H1 (cell line): ENCODE results near the gene XRRA1. TPM values are rescaled to one million over a fixed set of nuclear protein-coding genes. Genes with fewer than 3 reads are reported as not detected.
A peak's percentile ranks its signal among the peaks of the same experiment; 100 is the strongest.

ENCODE experiments used
- CBX8 ChIP-seq: fragments of 300-800, 300-1000 bp; sonication (generic); IDR thresholded peaks from 2 replicates; pipeline ENCODE4 v1.7.1; 2016; ENCODE audit warnings: low read depth, low read length, borderline replicate concordance
- CHD1 ChIP-seq: IDR thresholded peaks from 2 replicates; pipeline ENCODE4 v1.6.1; 2012; ENCODE audit warnings: low read depth, low read length, improper control_type of control experiment
- CHD7 ChIP-seq: fragments of 300-600 bp; sonication (generic); IDR thresholded peaks from 2 replicates; pipeline ENCODE4 v1.7.1; 2012; ENCODE audit warnings: low read length, moderate library complexity, mild to moderate bottlenecking, inconsistent platforms; ENCODE audit not compliant: insufficient replicate concordance
- EGR1 ChIP-seq: IDR thresholded peaks from 2 replicates; pipeline ENCODE4 v1.6.1; 2011; ENCODE audit warnings: low read depth, low read length, borderline replicate concordance
- JUN ChIP-seq: IDR thresholded peaks from 2 replicates; pipeline ENCODE4 v1.6.1; 2011; ENCODE audit warnings: low read depth, mild to moderate bottlenecking, improper control_type of control experiment, low read length
- JUND ChIP-seq: IDR thresholded peaks from 2 replicates; pipeline ENCODE4 v1.6.1; 2011; ENCODE audit warnings: mild to moderate bottlenecking, improper control_type of control experiment, low read length
- MAFK ChIP-seq: IDR thresholded peaks from 2 replicates; pipeline ENCODE4 v1.6.1; 2012; ENCODE audit warnings: low read depth, mild to moderate bottlenecking, improper control_type of control experiment, low read length
- RFX5 ChIP-seq: IDR thresholded peaks from 2 replicates; pipeline ENCODE4 v1.6.1; 2011; ENCODE audit warnings: low read depth, low read length, improper control_type of control experiment, borderline replicate concordance
- RXRA ChIP-seq: IDR thresholded peaks from 2 replicates; pipeline ENCODE4 v1.6.1; 2011; ENCODE audit warnings: low read depth, mild to moderate bottlenecking, low read length, moderate library complexity; ENCODE audit not compliant: insufficient read depth
- polyA plus RNA-seq, 7 experiments: library from polyadenylated mRNA; depleted of rRNA in 3 of 7; stranded (reverse) in 5 of 7; unstranded in 2 of 7; fragments of >200 nt in 5 of 7; fragments of 200-250 nt in 2 of 7; gene quantifications; 1 replicate in 5 of 7; 2 replicates in 1 of 7; 4 replicates in 1 of 7; pipeline versions ENCODE4 v1.2.1 to v1.2.3, GENCODE V29; 2011 to 2013; ENCODE audit warnings: missing spikeins in 2 of 7, mixed read lengths in 2 of 7
- total RNA-seq: library from RNA; stranded (reverse); fragmentation: NEBNext Ultra II Directional; extraction: Animal tissue kit (Norgen Biotek cat#: 25700); gene quantifications from 2 replicates; pipeline ENCODE4 v1.2.1, GENCODE V29; 2021
- TF ChIP-seq, protein P1 (sequence below): IDR thresholded peaks from 2 replicates; pipeline ENCODE4 v1.6.1; 2012; ENCODE audit warnings: inconsistent platforms

XRRA1 gene
- total and polyA plus RNA-seq, 2 of the 8 experiments (the other 6 are each of a cell fraction or from before 2014, with no cell fraction given), result 2.1 to 7.1 TPM

DNA sequence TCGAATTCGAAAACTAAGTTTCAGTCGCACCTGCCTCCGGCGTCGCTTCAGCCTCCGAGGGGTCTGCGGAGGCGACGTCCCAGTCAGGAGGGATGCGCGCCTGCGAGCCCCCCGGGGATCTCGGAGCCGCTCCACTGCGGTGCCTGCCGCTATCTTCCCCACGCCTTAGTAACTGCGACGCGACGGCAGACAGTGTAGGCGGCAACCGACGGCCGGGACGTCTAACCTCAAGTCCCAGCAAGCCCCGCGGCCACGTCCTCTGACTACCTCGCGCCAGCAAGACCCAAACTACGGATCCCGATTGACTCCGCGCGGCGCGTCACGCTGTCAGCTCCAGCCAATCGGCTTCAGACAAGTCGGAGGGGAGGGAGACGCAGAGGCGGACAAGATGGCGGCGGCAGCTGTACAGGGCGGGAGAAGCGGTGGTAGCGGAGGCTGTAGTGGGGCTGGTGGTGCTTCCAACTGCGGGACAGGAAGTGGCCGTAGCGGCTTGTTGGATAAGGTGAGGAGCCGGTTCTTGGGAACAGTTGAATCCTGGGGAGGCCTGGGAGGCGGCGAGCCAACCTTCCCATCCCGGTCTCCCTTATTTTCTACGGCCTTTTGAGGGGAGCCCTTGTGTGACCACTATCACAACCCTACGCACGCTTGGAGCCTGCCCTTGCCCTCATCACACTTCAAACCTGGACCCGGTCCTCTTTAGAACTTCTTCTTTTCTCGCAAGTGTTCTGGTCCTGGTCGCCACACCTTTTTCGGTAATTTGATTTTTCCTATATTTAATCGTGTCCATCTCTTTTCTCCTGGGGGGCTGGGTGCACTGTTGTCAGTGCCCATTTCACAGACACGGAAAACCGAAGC lies at the start of gene XRRA1, which contains the start of gene SPCS2 (continued):
- no peak for TF ChIP-seq CHD7
- 0 out of 2 replicates have a peak, but pooled peaks have one; percentile 20 for TF ChIP-seq RFX5
- no peak for TF ChIP-seq CBX8
- TF ChIP-seq, protein P1, sequence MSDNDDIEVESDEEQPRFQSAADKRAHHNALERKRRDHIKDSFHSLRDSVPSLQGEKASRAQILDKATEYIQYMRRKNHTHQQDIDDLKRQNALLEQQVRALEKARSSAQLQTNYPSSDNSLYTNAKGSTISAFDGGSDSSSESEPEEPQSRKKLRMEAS, result peak; percentile 82
- TF ChIP-seq JUND, result 0 out of 2 replicates have a peak, but pooled peaks have one; percentile 21
- no peak for TF ChIP-seq RXRA
- no peak; the same call in 1 of the 2 replicates for TF ChIP-seq CHD1
- no peak for TF ChIP-seq MAFK
- no peak for TF ChIP-seq JUN
- TF ChIP-seq EGR1, result no peak
